Stimulated activated CD8-positive, alpha-beta memory T cell treated with anti-CD3 and anti-CD28 coated beads, Interleukin-12 subunit alpha, Interleukin-12 subunit beta, amount 100 ng/mL, for 1 hour (primary cell): ENCODE data around the gene CNTNAP5.

Experiments
- DNase-seq: peaks from one replicate; pipeline ENCODE4 v3.0.0-alpha.2; 2020; ENCODE audit warnings: low read depth

The CNTNAP5 gene

GRCh38 chr2:124692707-124693106 lies 667.6 kb downstream of the CNTNAP5 start:
- DNase-seq = no peak

- no peak for DNase-seq
These were observed 668.1 kb downstream of the CNTNAP5 start for GRCh38 chr2:124693156-124693555.

- DNase-seq = no peak
These were observed 674.0 kb downstream of the CNTNAP5 start for GRCh38 chr2:124698979-124699565.

GRCh38 chr2:124702777-124703176 lies 677.7 kb downstream of the CNTNAP5 start:
- DNase-seq = no peak

- DNase-seq = no peak
These were observed 679.2 kb downstream of the CNTNAP5 start for GRCh38 chr2:124704071-124704925.

- DNase-seq = no peak
These were observed 683.6 kb downstream of the CNTNAP5 start for GRCh38 chr2:124708661-124709060.

GRCh38 chr2:124713969-124714368 lies 688.9 kb downstream of the CNTNAP5 start:
- no peak for DNase-seq

- no peak for DNase-seq
These were observed 700.1 kb downstream of the CNTNAP5 start for GRCh38 chr2:124725187-124725586.

- no peak for DNase-seq
These were observed 715.5 kb downstream of the CNTNAP5 start for GRCh38 chr2:124740636-124741035.

GRCh38 chr2:124753842-124754241 lies 728.8 kb downstream of the CNTNAP5 start:
- DNase-seq = no peak

GRCh38 chr2:124755386-124755785 lies 730.3 kb downstream of the CNTNAP5 start:
- no peak for DNase-seq

GRCh38 chr2:124756048-124756447 lies 731.0 kb downstream of the CNTNAP5 start:
- no peak for DNase-seq

- no peak for DNase-seq
These were observed 737.3 kb downstream of the CNTNAP5 start for GRCh38 chr2:124762388-124762787.

GRCh38 chr2:124763611-124764010 lies 738.5 kb downstream of the CNTNAP5 start:
- DNase-seq = no peak

- DNase-seq = no peak
These were observed 749.7 kb downstream of the CNTNAP5 start for GRCh38 chr2:124774781-124775180.

- no peak for DNase-seq
These were observed 751.2 kb downstream of the CNTNAP5 start for GRCh38 chr2:124776332-124776731.

- DNase-seq = no peak
These were observed 753.0 kb downstream of the CNTNAP5 start for GRCh38 chr2:124778076-124778475.

GRCh38 chr2:124796647-124797046 lies 771.6 kb downstream of the CNTNAP5 start:
- DNase-seq = no peak

GRCh38 chr2:124797049-124797448 lies 772.0 kb downstream of the CNTNAP5 start:
- no peak for DNase-seq

GRCh38 chr2:124798551-124798950 lies 773.5 kb downstream of the CNTNAP5 start:
- DNase-seq = no peak

- no peak for DNase-seq
These were observed 779.2 kb downstream of the CNTNAP5 start for GRCh38 chr2:124804014-124804940.

GRCh38 chr2:124805060-124805459 lies 780.0 kb downstream of the CNTNAP5 start:
- DNase-seq = no peak

GRCh38 chr2:124810132-124810531 lies 785.0 kb downstream of the CNTNAP5 start:
- DNase-seq = no peak
